GM18526 (cell line): ENCODE data around the gene SMAD3.

Experiments used
- POLR2A ChIP-seq: IDR thresholded peaks from 3 replicates; pipeline ENCODE4 v1.6.1; 2011; ENCODE audit not compliant: insufficient read length; ENCODE audit errors: extremely low read depth

The SMAD3 gene

GRCh38 chr15:67066959-67067853 is 1.8 kb downstream of the SMAD3 start:
- no peak for TF ChIP-seq POLR2A

- TF ChIP-seq POLR2A: no peak
Observed at GRCh38 chr15:67067930-67068551, 2.6 kb downstream of the SMAD3 start.

DNA sequence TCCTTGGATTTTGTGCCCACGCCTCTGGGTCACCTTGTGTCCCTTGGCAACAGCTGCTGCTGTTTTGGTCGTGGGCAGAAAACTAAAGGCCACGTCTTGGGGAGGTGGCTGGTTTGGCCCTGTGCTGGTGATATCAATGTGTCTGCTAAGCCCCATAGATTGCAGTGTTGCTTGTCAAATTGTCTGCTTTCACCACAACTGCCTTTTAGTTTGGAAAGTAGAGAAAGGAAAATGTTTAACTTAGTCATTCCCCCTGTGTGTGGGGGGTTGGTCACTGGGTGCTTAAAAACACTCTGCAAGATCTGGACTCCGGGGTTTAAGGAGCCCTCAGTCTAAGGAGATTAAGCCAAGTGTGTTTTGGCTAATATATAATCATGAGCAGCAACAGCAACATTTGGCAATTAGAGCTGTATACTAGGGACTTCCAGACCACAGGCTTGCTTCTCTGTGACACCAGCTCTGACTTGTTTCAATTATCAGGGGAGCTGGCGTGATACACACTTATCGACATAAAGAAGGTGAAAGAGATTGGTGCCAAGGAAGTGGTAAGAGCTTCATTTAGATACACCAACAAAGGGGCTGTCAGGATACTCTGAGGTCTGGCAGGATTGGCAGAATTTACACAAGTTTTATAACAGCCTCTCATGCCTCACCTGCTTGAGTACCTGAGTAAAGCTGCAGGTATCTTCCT is 3.5 kb downstream of the SMAD3 start:
- TF ChIP-seq POLR2A: no peak

GRCh38 chr15:67070150-67070549 is 4.7 kb downstream of the SMAD3 start:
- TF ChIP-seq POLR2A: no peak

- TF ChIP-seq POLR2A: no peak
Observed at GRCh38 chr15:67070892-67071664, 5.7 kb downstream of the SMAD3 start.

- no peak for TF ChIP-seq POLR2A
Observed at GRCh38 chr15:67072442-67072841, 7.0 kb downstream of the SMAD3 start.

DNA sequence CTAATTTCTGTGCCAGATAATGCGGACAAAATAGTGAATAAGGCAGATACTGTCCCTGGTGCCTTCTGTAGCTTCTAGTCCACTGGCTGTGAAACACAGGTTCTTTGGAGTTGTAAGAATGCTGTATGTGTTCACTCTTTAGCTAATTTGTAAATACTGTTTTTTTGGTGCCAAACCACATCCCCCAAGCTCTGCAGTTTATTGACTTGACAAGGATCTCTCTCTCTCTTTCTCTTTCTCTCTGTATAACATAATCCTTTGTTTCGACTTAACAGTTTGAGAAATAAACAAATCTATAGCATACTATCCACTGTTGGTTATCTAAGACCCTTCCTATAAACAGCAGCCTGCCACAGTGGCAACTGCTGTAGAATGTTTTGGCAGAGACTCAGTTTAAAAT is 7.6 kb downstream of the SMAD3 start:
- TF ChIP-seq POLR2A: no peak

DNA sequence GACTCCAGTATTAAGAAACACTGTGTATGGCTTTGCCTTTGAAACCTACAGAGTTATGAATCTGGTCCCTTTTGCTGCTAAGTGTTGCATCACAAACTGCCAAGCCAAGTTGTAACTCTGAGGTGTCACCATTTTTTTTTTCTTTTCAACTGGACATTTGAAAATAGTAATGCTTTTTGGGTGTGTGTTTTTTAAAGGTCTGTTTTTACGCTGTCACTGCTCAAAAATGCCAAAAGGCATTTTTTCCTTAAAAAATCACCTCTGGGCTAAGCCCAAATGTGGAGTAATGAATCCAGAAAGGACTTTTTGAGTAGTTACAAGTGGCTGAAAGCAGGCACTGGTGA is 9.5 kb downstream of the SMAD3 start:
- TF ChIP-seq POLR2A: no peak

GRCh38 chr15:67076147-67076843 is 10.9 kb downstream of the SMAD3 start:
- TF ChIP-seq POLR2A: no peak

GRCh38 chr15:67077641-67078215 is 12.3 kb downstream of the SMAD3 start:
- TF ChIP-seq POLR2A: no peak

GRCh38 chr15:67079361-67079760 is 14.0 kb downstream of the SMAD3 start:
- TF ChIP-seq POLR2A: no peak

- no peak for TF ChIP-seq POLR2A
Observed at GRCh38 chr15:67080118-67080899, 14.9 kb downstream of the SMAD3 start.

GRCh38 chr15:67080900-67081431 is 15.6 kb downstream of the SMAD3 start:
- peak; percentile 24 for TF ChIP-seq POLR2A
